Liver (tissue), 9 donors: ENCODE measurements around the gene CYFIP1. TPM values are rescaled to one million over a fixed set of nuclear protein-coding genes. Genes with fewer than 3 reads are reported as not detected.

Experiments
- DNase-seq: peaks from one replicate; pipeline ENCODE4 v3.0.0-alpha.2; 2017; ENCODE audit warnings: low spot score
- H3K27ac ChIP-seq, 2 donors: one replicate each; pipeline ENCODE4 v1.7.0; 2013; ENCODE audit warnings: inconsistent platforms in 2 of 2, low read length in 2 of 2, control low read depth in 1 of 2, low read depth in 1 of 2, mild to moderate bottlenecking in 1 of 2
- H3K27me3 ChIP-seq, 4 donors: one replicate each; pipeline versions ENCODE4 v1.6.1 to v1.7.0; 2013; ENCODE audit warnings: low read length in 3 of 4, inconsistent platforms in 1 of 4, mild to moderate bottlenecking in 1 of 4, moderate library complexity in 1 of 4; ENCODE audit not compliant: control insufficient read depth in 4 of 4, insufficient read depth in 4 of 4
- H3K36me3 ChIP-seq, 4 donors: one replicate each; pipeline versions ENCODE4 v1.6.1 to v1.7.0; 2013; ENCODE audit warnings: low read length in 3 of 4, mild to moderate bottlenecking in 3 of 4, low read depth in 1 of 4, moderate library complexity in 1 of 4; ENCODE audit not compliant: control insufficient read depth in 4 of 4, insufficient read depth in 3 of 4
- H3K4me1 ChIP-seq, 4 donors: one replicate each; pipeline versions ENCODE4 v1.6.1 to v1.7.0; 2013; ENCODE audit warnings: low read length in 3 of 4, mild to moderate bottlenecking in 3 of 4, moderate library complexity in 1 of 4; ENCODE audit not compliant: control insufficient read depth in 4 of 4, insufficient read depth in 4 of 4
- H3K4me3 ChIP-seq, 3 donors: one replicate each; pipeline versions ENCODE4 v1.6.1 to v1.7.0; 2013; ENCODE audit warnings: low read length in 3 of 3, control low read depth in 1 of 3, low read depth in 1 of 3, mild to moderate bottlenecking in 1 of 3
- H3K9ac ChIP-seq, 2 donors: one replicate each; pipeline ENCODE4 v1.7.0; 2013; ENCODE audit warnings: low read length in 2 of 2, mild to moderate bottlenecking in 2 of 2, moderate library complexity in 2 of 2, control low read depth in 1 of 2, low read depth in 1 of 2
- H3K9me3 ChIP-seq, 4 donors: one replicate each; pipeline versions ENCODE4 v1.6.1 to v1.7.0; 2013; ENCODE audit warnings: low read length in 3 of 4; ENCODE audit not compliant: control insufficient read depth in 4 of 4
- EGR1 ChIP-seq, 2 donors: IDR thresholded peaks; 2 replicates each; pipeline ENCODE4 v1.6.1; 2016 to 2018; ENCODE audit warnings: antibody characterized with exemption in 2 of 2, low read depth in 2 of 2
- FOXA1 ChIP-seq: IDR thresholded peaks from 2 replicates; pipeline ENCODE4 v1.6.1; 2016; ENCODE audit warnings: antibody characterized with exemption
- FOXA2 ChIP-seq: IDR thresholded peaks from 2 replicates; pipeline ENCODE4 v1.6.1; 2016; ENCODE audit warnings: antibody characterized with exemption
- GABPA ChIP-seq, 2 donors: IDR thresholded peaks in 1 of 2; conservative IDR thresholded peaks in 1 of 2; 2 replicates each; pipeline ENCODE4 v1.6.1; 2016; ENCODE audit warnings: antibody characterized with exemption in 2 of 2, mild to moderate bottlenecking in 1 of 2, moderate library complexity in 1 of 2
- HNF4A ChIP-seq, 2 donors: conservative IDR thresholded peaks; 2 replicates each; pipeline ENCODE4 v1.6.1; 2016; ENCODE audit warnings: antibody characterized with exemption in 2 of 2, mild to moderate bottlenecking in 2 of 2
- HNF4G ChIP-seq: IDR thresholded peaks from 2 replicates; pipeline ENCODE4 v1.6.1; 2016; ENCODE audit warnings: antibody characterized with exemption
- JUND ChIP-seq, 2 donors: IDR thresholded peaks; 2 replicates each; pipeline ENCODE4 v1.6.1; 2016; ENCODE audit warnings: antibody characterized with exemption in 2 of 2
- MAX ChIP-seq: IDR thresholded peaks from 2 replicates; pipeline ENCODE4 v1.6.1; 2016; ENCODE audit warnings: antibody characterized with exemption
- NR2F2 ChIP-seq: IDR thresholded peaks from 2 replicates; pipeline ENCODE4 v1.6.1; 2016; ENCODE audit warnings: antibody characterized with exemption
- RAD21 ChIP-seq, 2 donors: IDR thresholded peaks; 2 replicates each; pipeline ENCODE4 v1.6.1; 2016; ENCODE audit warnings: antibody characterized with exemption in 2 of 2, mild to moderate bottlenecking in 2 of 2
- REST ChIP-seq: IDR thresholded peaks from 2 replicates; pipeline ENCODE4 v1.6.1; 2016; ENCODE audit warnings: antibody characterized with exemption, mild to moderate bottlenecking
- RXRA ChIP-seq, 2 donors: IDR thresholded peaks; 2 replicates each; pipeline ENCODE4 v1.6.1; 2017 to 2018; ENCODE audit warnings: antibody characterized with exemption in 2 of 2, mild to moderate bottlenecking in 1 of 2
- SP1 ChIP-seq: IDR thresholded peaks from 2 replicates; pipeline ENCODE4 v1.6.1; 2018; ENCODE audit warnings: antibody characterized with exemption, mild to moderate bottlenecking
- TAF1 ChIP-seq: conservative IDR thresholded peaks from 2 replicates; pipeline ENCODE4 v1.6.1; 2016; ENCODE audit warnings: antibody characterized with exemption, mild to moderate bottlenecking
- YY1 ChIP-seq: IDR thresholded peaks from 2 replicates; pipeline ENCODE4 v1.6.1; 2016; ENCODE audit warnings: antibody characterized with exemption, mild to moderate bottlenecking
- WGBS: extraction: QIAGEN DNeasy Blood & Tissue Kit; methylation state at CpG from one replicate; pipeline ENCODE4 v1.1.7; 2013; 5-methylcytosine and 5-hydroxymethylcytosine counted together
- polyA plus RNA-seq, 2 donors: library from polyadenylated mRNA; stranded (reverse) in 1 of 2; unstranded in 1 of 2; fragments of 200-250 nt in 1 of 2; fragments of >200 nt in 1 of 2; fragmentation: Nextera tagmentation in 1 of 2; extraction: Ambion mirVana in 1 of 2; gene quantifications; one replicate each; pipeline versions ENCODE4 v1.2.1 to v1.2.3, GENCODE V29; 2013 to 2015
- total RNA-seq, 2 donors: library from RNA; depleted of rRNA; stranded (reverse); fragments of >200 nt; gene quantifications; one replicate each; pipeline ENCODE4 v1.2.3, GENCODE V29; 2014
- TF ChIP-seq, protein P1 (sequence below): fragments of 150-350 bp; IDR thresholded peaks from 2 replicates; pipeline ENCODE4 v1.5.1; 2017; ENCODE audit warnings: improper control_type of control experiment, low read depth, low read length; ENCODE audit not compliant: missing input control
- TF ChIP-seq, protein P2 (sequence below): IDR thresholded peaks from 2 replicates; pipeline ENCODE4 v1.6.1; 2016; ENCODE audit warnings: antibody characterized with exemption
- TF ChIP-seq, protein P3 (sequence below): IDR thresholded peaks from 2 replicates; pipeline ENCODE4 v1.6.1; 2016; ENCODE audit warnings: antibody characterized with exemption
- donor health status: healthy.
- donor health status: healthy.
- donor health status: healthy.
- donor health status: healthy.
- donor health status: healthy.

Gene CYFIP1
- total and polyA plus RNA-seq, 4 donors, result 13.5 to 48.3 (median 38.3) TPM

- Histone ChIP-seq H3K4me1 (no peaks in the 10 kb centered on the region), H3K9me3 (no peaks in the 10 kb centered on the region), H3K4me3 (no peak overlapping the region), H3K27ac (no peak overlapping the region), H3K27me3 (no peaks in the 10 kb centered on the region), H3K36me3 (peaks cover 7 to 78% (median 54%) of the 10 kb centered on the region in 4 donors), H3K9ac (no peak overlapping the region)
- no peak for TF ChIP-seq TAF1
- TF ChIP-seq HNF4A (conservative IDR thresholded peaks at IDR 0.05), result no peak
- TF ChIP-seq FOXA1, result no peak
- no peak for TF ChIP-seq RXRA (IDR thresholded peaks at IDR 0.05)
- no peak for TF ChIP-seq JUND (IDR thresholded peaks at IDR 0.05)
- no peak for TF ChIP-seq FOXA2
- TF ChIP-seq HNF4G, result no peak
- no peak for TF ChIP-seq MAX
- TF ChIP-seq, protein P1, sequence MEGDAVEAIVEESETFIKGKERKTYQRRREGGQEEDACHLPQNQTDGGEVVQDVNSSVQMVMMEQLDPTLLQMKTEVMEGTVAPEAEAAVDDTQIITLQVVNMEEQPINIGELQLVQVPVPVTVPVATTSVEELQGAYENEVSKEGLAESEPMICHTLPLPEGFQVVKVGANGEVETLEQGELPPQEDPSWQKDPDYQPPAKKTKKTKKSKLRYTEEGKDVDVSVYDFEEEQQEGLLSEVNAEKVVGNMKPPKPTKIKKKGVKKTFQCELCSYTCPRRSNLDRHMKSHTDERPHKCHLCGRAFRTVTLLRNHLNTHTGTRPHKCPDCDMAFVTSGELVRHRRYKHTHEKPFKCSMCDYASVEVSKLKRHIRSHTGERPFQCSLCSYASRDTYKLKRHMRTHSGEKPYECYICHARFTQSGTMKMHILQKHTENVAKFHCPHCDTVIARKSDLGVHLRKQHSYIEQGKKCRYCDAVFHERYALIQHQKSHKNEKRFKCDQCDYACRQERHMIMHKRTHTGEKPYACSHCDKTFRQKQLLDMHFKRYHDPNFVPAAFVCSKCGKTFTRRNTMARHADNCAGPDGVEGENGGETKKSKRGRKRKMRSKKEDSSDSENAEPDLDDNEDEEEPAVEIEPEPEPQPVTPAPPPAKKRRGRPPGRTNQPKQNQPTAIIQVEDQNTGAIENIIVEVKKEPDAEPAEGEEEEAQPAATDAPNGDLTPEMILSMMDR, result no peak
- no peak for DNase-seq
- WGBS, result 80% methylated on average over 4 of the region's 4 CpGs
These were observed 111.7 kb downstream of the CYFIP1 start for GRCh38 chr15:22868495-22868894.

- H3K9ac ChIP-seq, result no peak overlapping the region
- H3K27me3 ChIP-seq, result no peaks in the 10 kb centered on the region
- no peak overlapping the region for H3K4me3 ChIP-seq
- H3K9me3 ChIP-seq, result no peaks in the 10 kb centered on the region
- no peak for TF ChIP-seq FOXA1
- TF ChIP-seq YY1, result no peak
- TF ChIP-seq, protein P1, result no peak
- TF ChIP-seq RXRA (IDR thresholded peaks at IDR 0.05), result no peak
- no peak for TF ChIP-seq FOXA2
- TF ChIP-seq HNF4A (conservative IDR thresholded peaks at IDR 0.05), result no peak
- TF ChIP-seq, protein P2, sequence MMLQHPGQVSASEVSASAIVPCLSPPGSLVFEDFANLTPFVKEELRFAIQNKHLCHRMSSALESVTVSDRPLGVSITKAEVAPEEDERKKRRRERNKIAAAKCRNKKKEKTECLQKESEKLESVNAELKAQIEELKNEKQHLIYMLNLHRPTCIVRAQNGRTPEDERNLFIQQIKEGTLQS, result no peak
- TF ChIP-seq EGR1 (IDR thresholded peaks at IDR 0.05; ENCODE audit: low read depth in 2 of 2), result no peak
- TF ChIP-seq JUND (IDR thresholded peaks at IDR 0.05), result no peak
- TF ChIP-seq HNF4G, result no peak
- no peak for TF ChIP-seq MAX
- TF ChIP-seq, protein P3, sequence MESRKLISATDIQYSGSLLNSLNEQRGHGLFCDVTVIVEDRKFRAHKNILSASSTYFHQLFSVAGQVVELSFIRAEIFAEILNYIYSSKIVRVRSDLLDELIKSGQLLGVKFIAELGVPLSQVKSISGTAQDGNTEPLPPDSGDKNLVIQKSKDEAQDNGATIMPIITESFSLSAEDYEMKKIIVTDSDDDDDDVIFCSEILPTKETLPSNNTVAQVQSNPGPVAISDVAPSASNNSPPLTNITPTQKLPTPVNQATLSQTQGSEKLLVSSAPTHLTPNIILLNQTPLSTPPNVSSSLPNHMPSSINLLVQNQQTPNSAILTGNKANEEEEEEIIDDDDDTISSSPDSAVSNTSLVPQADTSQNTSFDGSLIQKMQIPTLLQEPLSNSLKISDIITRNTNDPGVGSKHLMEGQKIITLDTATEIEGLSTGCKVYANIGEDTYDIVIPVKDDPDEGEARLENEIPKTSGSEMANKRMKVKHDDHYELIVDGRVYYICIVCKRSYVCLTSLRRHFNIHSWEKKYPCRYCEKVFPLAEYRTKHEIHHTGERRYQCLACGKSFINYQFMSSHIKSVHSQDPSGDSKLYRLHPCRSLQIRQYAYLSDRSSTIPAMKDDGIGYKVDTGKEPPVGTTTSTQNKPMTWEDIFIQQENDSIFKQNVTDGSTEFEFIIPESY, result no peak
- no peak for TF ChIP-seq RAD21 (IDR thresholded peaks at IDR 0.05)
- no peak for TF ChIP-seq REST
- no peak for TF ChIP-seq TAF1
- TF ChIP-seq SP1, result no peak
- no peak for TF ChIP-seq GABPA (IDR thresholded peaks at IDR 0.05 in 1 of 2, conservative IDR thresholded peaks at IDR 0.05 in 1 of 2)
- TF ChIP-seq NR2F2, result no peak
- WGBS, result 97% methylated on average over 6 of the region's 6 CpGs
- no peak overlapping the region for H3K27ac ChIP-seq
- no peak for DNase-seq
- no peaks in the 10 kb centered on the region for H3K4me1 ChIP-seq
- H3K36me3 ChIP-seq, result peaks cover 12 to 76% (median 50%) of the 10 kb centered on the region in 4 donors
These were observed 112.3 kb downstream of the CYFIP1 start for GRCh38 chr15:22867886-22868285.
